ENCODE data around the gene SRSF7. TPM values are rescaled to one million over a fixed set of nuclear protein-coding genes. Genes with fewer than 3 reads are reported as not detected.

SRSF7 gene
- total RNA-seq, 1 experiment from 2014 or later = 299 TPM

DNA sequence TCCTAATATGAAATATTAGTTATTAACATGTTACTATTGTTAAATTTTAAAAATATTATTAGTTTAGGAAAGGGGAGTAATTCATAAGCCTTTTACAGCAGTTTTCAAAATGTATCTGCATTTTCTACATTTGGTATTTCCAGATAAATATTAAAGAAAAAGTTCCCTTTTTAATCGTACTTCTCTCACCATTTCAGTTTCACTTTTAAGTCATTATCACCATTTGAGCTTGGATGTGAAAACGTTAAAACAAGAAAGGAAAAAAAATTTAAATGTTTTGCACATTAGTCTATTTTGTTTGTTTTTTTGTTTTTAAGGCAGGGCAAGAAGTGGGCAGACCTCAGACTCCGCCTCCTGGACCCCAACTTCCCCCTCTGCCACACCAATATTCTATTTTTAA lies 3.3 kb upstream of the SRSF7 start:
- Mint-ChIP-seq H3K9me3 (peaks cover 4% of the 10 kb centered on the region; the same call in 1 of the 2 replicates), H3K27ac (no peak overlapping the region), H3K4me1 (peaks cover 13% of the 10 kb centered on the region), H3K27me3 (ENCODE audit: low read depth) (no peaks in the 10 kb centered on the region), H3K4me3 (no peak overlapping the region), H3K36me3 (peaks cover 16% of the 10 kb centered on the region)
- TF ChIP-seq NFATC4 (CRISPR knock-in tag; IDR thresholded peaks at IDR 0.05) (no peak), ZNF232 (CRISPR knock-in tag; IDR thresholded peaks at IDR 0.05) (no peak), ERG (CRISPR knock-in tag; IDR thresholded peaks at IDR 0.05) (no peak), ATF1 (CRISPR knock-in tag; IDR thresholded peaks at IDR 0.05) (no peak), IRF2 (CRISPR knock-in tag; IDR thresholded peaks at IDR 0.05; ENCODE audit: borderline replicate concordance, low read depth) (no peak), ZNF396 (CRISPR knock-in tag; IDR thresholded peaks at IDR 0.05; ENCODE audit: borderline replicate concordance) (no peak), MAX (CRISPR knock-in tag; IDR thresholded peaks at IDR 0.05) (no peak), CBFB (CRISPR knock-in tag; IDR thresholded peaks at IDR 0.05; ENCODE audit: low read depth) (no peak), FOXJ3 (CRISPR knock-in tag; IDR thresholded peaks at IDR 0.05; ENCODE audit: borderline replicate concordance) (no peak), GRHL2 (CRISPR knock-in tag; IDR thresholded peaks at IDR 0.05; ENCODE audit: insufficient replicate concordance, severe bottlenecking) (no peak), TEAD4 (CRISPR knock-in tag; IDR thresholded peaks at IDR 0.05) (no peak)
- TF ChIP-seq, protein P1, sequence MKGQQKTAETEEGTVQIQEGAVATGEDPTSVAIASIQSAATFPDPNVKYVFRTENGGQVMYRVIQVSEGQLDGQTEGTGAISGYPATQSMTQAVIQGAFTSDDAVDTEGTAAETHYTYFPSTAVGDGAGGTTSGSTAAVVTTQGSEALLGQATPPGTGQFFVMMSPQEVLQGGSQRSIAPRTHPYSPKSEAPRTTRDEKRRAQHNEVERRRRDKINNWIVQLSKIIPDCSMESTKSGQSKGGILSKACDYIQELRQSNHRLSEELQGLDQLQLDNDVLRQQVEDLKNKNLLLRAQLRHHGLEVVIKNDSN (CRISPR knock-in tag; IDR thresholded peaks at IDR 0.05) = no peak
- TF ChIP-seq, protein P2, sequence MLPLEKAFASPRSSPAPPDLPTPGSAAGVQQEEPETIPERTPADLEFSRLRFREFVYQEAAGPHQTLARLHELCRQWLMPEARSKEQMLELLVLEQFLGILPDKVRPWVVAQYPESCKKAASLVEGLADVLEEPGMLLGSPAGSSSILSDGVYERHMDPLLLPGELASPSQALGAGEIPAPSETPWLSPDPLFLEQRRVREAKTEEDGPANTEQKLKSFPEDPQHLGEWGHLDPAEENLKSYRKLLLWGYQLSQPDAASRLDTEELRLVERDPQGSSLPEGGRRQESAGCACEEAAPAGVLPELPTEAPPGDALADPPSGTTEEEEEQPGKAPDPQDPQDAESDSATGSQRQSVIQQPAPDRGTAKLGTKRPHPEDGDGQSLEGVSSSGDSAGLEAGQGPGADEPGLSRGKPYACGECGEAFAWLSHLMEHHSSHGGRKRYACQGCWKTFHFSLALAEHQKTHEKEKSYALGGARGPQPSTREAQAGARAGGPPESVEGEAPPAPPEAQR (CRISPR knock-in tag; IDR thresholded peaks at IDR 0.05) = no peak
- TF ChIP-seq, protein P3, sequence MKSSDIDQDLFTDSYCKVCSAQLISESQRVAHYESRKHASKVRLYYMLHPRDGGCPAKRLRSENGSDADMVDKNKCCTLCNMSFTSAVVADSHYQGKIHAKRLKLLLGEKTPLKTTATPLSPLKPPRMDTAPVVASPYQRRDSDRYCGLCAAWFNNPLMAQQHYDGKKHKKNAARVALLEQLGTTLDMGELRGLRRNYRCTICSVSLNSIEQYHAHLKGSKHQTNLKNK (CRISPR knock-in tag; IDR thresholded peaks at IDR 0.05) = no peak
- TF ChIP-seq, protein P4, sequence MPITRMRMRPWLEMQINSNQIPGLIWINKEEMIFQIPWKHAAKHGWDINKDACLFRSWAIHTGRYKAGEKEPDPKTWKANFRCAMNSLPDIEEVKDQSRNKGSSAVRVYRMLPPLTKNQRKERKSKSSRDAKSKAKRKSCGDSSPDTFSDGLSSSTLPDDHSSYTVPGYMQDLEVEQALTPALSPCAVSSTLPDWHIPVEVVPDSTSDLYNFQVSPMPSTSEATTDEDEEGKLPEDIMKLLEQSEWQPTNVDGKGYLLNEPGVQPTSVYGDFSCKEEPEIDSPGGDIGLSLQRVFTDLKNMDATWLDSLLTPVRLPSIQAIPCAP (CRISPR knock-in tag; IDR thresholded peaks at IDR 0.05) = no peak
- TF ChIP-seq, protein P5, sequence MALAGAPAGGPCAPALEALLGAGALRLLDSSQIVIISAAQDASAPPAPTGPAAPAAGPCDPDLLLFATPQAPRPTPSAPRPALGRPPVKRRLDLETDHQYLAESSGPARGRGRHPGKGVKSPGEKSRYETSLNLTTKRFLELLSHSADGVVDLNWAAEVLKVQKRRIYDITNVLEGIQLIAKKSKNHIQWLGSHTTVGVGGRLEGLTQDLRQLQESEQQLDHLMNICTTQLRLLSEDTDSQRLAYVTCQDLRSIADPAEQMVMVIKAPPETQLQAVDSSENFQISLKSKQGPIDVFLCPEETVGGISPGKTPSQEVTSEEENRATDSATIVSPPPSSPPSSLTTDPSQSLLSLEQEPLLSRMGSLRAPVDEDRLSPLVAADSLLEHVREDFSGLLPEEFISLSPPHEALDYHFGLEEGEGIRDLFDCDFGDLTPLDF (CRISPR knock-in tag; IDR thresholded peaks at IDR 0.05) = no peak
- TF ChIP-seq, protein P6, sequence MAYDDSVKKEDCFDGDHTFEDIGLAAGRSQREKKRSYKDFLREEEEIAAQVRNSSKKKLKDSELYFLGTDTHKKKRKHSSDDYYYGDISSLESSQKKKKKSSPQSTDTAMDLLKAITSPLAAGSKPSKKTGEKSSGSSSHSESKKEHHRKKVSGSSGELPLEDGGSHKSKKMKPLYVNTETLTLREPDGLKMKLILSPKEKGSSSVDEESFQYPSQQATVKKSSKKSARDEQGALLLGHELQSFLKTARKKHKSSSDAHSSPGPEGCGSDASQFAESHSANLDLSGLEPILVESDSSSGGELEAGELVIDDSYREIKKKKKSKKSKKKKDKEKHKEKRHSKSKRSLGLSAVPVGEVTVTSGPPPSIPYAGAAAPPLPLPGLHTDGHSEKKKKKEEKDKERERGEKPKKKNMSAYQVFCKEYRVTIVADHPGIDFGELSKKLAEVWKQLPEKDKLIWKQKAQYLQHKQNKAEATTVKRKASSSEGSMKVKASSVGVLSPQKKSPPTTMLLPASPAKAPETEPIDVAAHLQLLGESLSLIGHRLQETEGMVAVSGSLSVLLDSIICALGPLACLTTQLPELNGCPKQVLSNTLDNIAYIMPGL (CRISPR knock-in tag; IDR thresholded peaks at IDR 0.05) = no peak
- ChIA-PET POLR2A (no interaction called here), CTCF (no interaction called here)
- ATAC-seq = no peak
- DNase-seq (ENCODE audit: low spot score) = no peak

DNA sequence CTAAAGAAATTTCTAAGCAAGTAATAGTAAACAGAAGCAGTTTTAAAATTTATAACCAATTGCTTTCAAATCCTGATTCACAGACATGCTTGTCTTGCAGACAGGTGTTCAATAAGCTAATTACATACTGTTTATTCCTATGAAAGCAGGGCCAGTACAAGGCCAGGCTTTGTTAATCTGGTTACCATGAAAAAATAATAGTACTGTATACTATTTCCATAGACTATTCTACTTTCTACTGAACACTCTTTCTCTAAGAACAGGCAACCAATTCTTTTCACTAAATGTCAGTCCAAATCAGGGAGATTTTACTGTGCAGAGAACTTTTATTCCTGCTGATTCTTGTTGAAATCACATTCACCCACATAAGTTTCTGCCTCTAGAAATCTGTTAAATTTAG lies 2.9 kb upstream of the SRSF7 start:
- DNase-seq (ENCODE audit: low spot score) = no peak
- ChIA-PET CTCF (no interaction called here), POLR2A (no interaction called here)
- Mint-ChIP-seq H3K4me3 (no peak overlapping the region), H3K36me3 (peaks cover 20% of the 10 kb centered on the region), H3K4me1 (peaks cover 17% of the 10 kb centered on the region), H3K27ac (no peak overlapping the region), H3K9me3 (peaks cover 4% of the 10 kb centered on the region; the same call in 1 of the 2 replicates), H3K27me3 (ENCODE audit: low read depth) (no peaks in the 10 kb centered on the region)
- ATAC-seq = no peak
- TF ChIP-seq HMGA2 (CRISPR knock-in tag; IDR thresholded peaks at IDR 0.05) = no peak
- no peak for TF ChIP-seq PRDM15 (CRISPR knock-in tag; IDR thresholded peaks at IDR 0.05)
- no peak for TF ChIP-seq FOXP1 (CRISPR knock-in tag; IDR thresholded peaks at IDR 0.05; ENCODE audit: borderline replicate concordance)
- TF ChIP-seq ATF6 (CRISPR knock-in tag; IDR thresholded peaks at IDR 0.05) = no peak

All from WTC11 (cell line).